ENCODE data around the gene OAS1. TPM values are rescaled to one million over a fixed set of nuclear protein-coding genes. Genes with fewer than 3 reads are reported as not detected.
"Not testable (repeated sequence)": the region's sequence is repeated elsewhere in the genome, so short reads cannot be mapped to it uniquely, and the experiment has no call there.

Gene OAS1
- total and polyA plus RNA-seq, 4 donors, result 3.8 to 26.0 (median 22.9) TPM

DNA sequence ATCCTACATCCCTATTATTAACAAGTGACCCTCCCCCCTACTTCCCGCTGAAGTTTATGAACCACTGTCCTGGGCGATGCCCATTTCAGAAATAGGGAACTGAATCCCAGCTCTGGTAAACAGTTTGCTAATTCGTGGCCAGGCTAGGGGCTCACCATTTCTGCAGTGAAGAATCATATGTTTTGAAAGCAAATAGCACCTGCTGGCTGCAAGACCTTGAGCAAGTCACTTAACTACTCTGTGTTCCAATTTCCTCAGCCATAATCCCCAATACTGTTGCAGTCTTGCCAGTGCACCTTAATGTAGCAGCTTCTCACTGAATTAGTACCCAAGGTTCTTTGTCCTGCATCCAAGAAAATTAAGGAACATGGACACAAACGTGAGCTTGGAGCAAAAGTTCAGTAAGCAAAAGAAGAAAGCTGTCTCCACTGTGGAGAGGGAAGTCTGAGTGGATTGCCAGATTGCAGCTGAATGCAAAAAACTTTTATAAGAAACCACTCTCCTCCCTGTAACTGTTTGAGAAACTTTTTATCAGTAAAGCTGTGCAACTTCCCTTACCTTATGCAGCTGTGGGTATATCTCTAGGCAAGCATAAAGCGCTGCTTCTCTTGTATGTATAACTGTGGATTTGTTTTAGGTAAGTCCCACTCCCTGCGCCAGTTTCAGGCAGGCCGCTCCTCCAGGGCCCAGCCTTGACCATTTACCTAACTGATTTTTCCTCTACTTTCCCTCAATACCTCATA, 824 bp downstream of the OAS1 start:
- WGBS, 2 donors, result 77 to 82% methylated on average over 7 of the region's 7 CpGs
- H3K9me3 ChIP-seq (ENCODE audit: control insufficient read depth, low read length), result no peaks in the 10 kb centered on the region
- no peaks in the 10 kb centered on the region for H3K27me3 ChIP-seq (ENCODE audit: control insufficient read depth in 1 of 2, insufficient read depth in 2 of 2, low read length in 1 of 2)
- no peaks in the 10 kb centered on the region for H3K36me3 ChIP-seq (ENCODE audit: control insufficient read depth in 1 of 2, insufficient read depth in 2 of 2, low read length in 1 of 2)
- H3K4me1 ChIP-seq (ENCODE audit: control insufficient read depth in 1 of 2, insufficient read depth in 2 of 2, low read length in 2 of 2), result peaks cover 3 to 4% of the 10 kb centered on the region in 2 donors
- no peak overlapping the region for H3K27ac ChIP-seq (ENCODE audit: low read depth in 1 of 2, low read length in 2 of 2)
- ATAC-seq (ENCODE audit: low FRiP score) (no peak), DNase-seq (peak in 1 of 2 donors; percentile 57)
- intact Hi-C loops (cut with DNase I), result no loop called here
- H3K4me3 ChIP-seq (ENCODE audit: low read length in 2 of 2), result no peak overlapping the region

GRCh38 chr12:112908548-112908947, 1.8 kb downstream of the OAS1 start:
- no peak overlapping the region for H3K27ac ChIP-seq (ENCODE audit: low read depth in 1 of 2, low read length in 2 of 2)
- H3K4me1 ChIP-seq (ENCODE audit: control insufficient read depth in 1 of 2, insufficient read depth in 2 of 2, low read length in 2 of 2), result peaks cover 3 to 4% of the 10 kb centered on the region in 2 donors
- intact Hi-C loops (cut with DNase I), result no loop called here

DNA sequence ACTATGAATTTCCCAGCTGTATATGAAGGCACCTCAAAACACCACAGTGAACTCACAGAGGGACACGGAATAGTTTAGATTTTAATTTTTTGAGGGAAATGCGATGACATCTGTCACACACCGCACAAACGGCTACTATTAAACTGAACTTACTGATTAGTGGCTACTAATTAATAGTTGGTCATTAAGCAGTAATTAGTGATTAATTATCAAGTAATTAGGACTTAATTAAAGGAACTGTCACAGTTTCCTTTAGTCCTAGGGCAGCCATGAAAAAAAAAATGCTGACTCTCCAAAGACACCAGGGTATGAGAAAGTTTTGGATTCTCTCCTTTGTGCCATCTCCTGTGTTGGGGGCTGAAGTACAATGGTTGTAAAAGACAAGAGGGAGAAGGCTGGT, 2.9 kb downstream of the OAS1 start:
- peaks cover 3 to 4% of the 10 kb centered on the region in 2 donors for H3K4me1 ChIP-seq (ENCODE audit: control insufficient read depth in 1 of 2, insufficient read depth in 2 of 2, low read length in 2 of 2)
- WGBS, 2 donors, result 96 to 97% methylated on average over 4 of the region's 4 CpGs
- H3K27ac ChIP-seq (ENCODE audit: low read depth in 1 of 2, low read length in 2 of 2), result no peak overlapping the region
- intact Hi-C loops (cut with DNase I), result no loop called here
- no peaks in the 10 kb centered on the region for H3K27me3 ChIP-seq (ENCODE audit: control insufficient read depth in 1 of 2, insufficient read depth in 2 of 2, low read length in 1 of 2)
- no peaks in the 10 kb centered on the region for H3K36me3 ChIP-seq (ENCODE audit: control insufficient read depth in 1 of 2, insufficient read depth in 2 of 2, low read length in 1 of 2)
- H3K4me3 ChIP-seq (ENCODE audit: low read length in 2 of 2), result no peak overlapping the region
- no peak for ATAC-seq (ENCODE audit: low FRiP score)
- no peak for DNase-seq
- H3K9me3 ChIP-seq (ENCODE audit: control insufficient read depth, low read length), result no peaks in the 10 kb centered on the region

More at GRCh38 chr12:112908548-112908947, 1.8 kb downstream of the OAS1 start:
- DNase-seq, result no peak
- Histone ChIP-seq H3K27me3 (ENCODE audit: control insufficient read depth in 1 of 2, insufficient read depth in 2 of 2, low read length in 1 of 2) (no peaks in the 10 kb centered on the region), H3K9me3 (ENCODE audit: control insufficient read depth, low read length) (no peaks in the 10 kb centered on the region), H3K4me3 (ENCODE audit: low read length in 2 of 2) (no peak overlapping the region), H3K36me3 (ENCODE audit: control insufficient read depth in 1 of 2, insufficient read depth in 2 of 2, low read length in 1 of 2) (no peaks in the 10 kb centered on the region)
- WGBS, 2 donors, result 56 to 73% methylated on average over 12 of the region's 12 CpGs
- no peak for ATAC-seq (ENCODE audit: low FRiP score)

DNA sequence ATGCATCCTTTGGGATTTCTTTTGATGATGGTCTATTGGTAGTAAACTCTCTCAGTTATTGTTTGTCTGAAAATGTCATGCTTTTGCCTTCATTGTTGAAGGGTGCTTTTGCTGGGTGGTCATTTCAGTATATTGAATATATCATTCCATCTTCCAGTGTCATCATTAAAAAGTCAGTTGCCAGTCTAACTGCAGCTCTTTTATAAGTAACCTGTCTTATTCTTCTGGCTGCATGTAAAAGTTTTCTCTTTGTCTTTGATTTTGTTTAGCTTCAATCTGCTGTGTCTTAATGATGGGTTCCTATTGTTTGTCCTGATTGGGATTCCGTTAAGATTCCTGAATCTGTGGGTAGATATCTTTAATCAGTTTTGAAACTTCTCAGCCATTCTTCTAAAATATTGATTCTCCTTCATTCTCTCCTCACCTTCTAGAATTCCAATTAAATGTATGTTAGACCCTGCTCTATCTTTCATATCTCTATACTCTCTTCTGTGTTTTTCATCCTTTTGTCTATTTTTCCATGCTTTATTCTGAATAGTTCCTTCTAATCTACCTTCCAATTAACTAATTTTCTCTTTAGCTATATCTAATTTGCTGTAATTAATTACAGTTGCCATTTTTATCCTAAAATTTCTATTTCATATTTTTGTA, 6.4 kb downstream of the OAS1 start:
- Histone ChIP-seq H3K27me3 (ENCODE audit: control insufficient read depth in 1 of 2, insufficient read depth in 2 of 2, low read length in 1 of 2) (no peaks in the 10 kb centered on the region), H3K9me3 (ENCODE audit: control insufficient read depth, low read length) (no peaks in the 10 kb centered on the region), H3K36me3 (ENCODE audit: control insufficient read depth in 1 of 2, insufficient read depth in 2 of 2, low read length in 1 of 2) (no peaks in the 10 kb centered on the region), H3K4me3 (ENCODE audit: low read length in 2 of 2) (no peak overlapping the region), H3K27ac (ENCODE audit: low read depth in 1 of 2, low read length in 2 of 2) (no peak overlapping the region), H3K4me1 (ENCODE audit: control insufficient read depth in 1 of 2, insufficient read depth in 2 of 2, low read length in 2 of 2) (no peaks in the 10 kb centered on the region)
- no peak for DNase-seq
- intact Hi-C loops (cut with DNase I), result no loop called here
- ATAC-seq (ENCODE audit: low FRiP score), result no peak
- 93 to 97% methylated on average over 1 of the region's 1 CpG for WGBS, 2 donors

DNA sequence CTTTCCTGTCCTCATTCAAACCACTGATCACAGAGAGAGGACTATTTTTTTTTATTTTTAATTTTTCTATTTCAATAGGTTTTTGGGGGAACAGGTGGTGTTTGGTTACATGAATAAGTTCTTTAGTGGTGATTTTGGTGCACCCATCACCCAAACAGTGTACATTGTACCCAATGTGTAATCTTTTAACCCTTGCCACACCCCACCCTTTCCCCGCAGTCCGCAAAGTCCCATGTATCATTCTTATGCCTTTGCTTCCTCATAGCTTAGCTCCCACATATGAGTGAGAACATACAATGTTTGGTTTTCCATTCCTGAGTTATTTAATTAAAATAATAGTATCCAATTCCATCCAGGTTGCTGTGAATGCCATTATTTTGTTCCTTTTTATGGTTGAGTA, 7.1 kb downstream of the OAS1 start:
- DNase-seq; H3K4me3 ChIP-seq (ENCODE audit: low read length in 2 of 2); H3K27ac ChIP-seq (ENCODE audit: low read depth in 1 of 2, low read length in 2 of 2); intact Hi-C loops (cut with DNase I); H3K27me3 ChIP-seq (ENCODE audit: control insufficient read depth in 1 of 2, insufficient read depth in 2 of 2, low read length in 1 of 2); H3K4me1 ChIP-seq (ENCODE audit: control insufficient read depth in 1 of 2, insufficient read depth in 2 of 2, low read length in 2 of 2); ATAC-seq (ENCODE audit: low FRiP score); H3K9me3 ChIP-seq (ENCODE audit: control insufficient read depth, low read length); H3K36me3 ChIP-seq (ENCODE audit: control insufficient read depth in 1 of 2, insufficient read depth in 2 of 2, low read length in 1 of 2): not testable (repeated sequence)
- 98% methylated on average over 2 of the region's 2 CpGs for WGBS, 2 donors

DNA sequence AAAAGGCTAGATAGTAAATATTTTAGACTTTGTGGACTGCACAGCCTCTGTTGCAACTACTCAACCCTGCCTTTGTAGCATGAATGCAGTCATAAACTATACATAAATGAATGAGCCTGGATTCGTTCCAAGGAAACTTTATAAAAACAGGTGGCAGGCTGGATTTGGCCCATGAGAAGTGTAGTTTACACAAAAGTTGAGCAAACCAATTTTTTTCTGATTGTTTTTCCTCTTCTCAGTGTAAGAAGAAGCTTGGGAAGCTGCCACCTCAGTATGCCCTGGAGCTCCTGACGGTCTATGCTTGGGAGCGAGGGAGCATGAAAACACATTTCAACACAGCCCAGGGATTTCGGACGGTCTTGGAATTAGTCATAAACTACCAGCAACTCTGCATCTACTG, 9.5 kb downstream of the OAS1 start:
- peaks cover 2% of the 10 kb centered on the region for H3K9me3 ChIP-seq (ENCODE audit: control insufficient read depth, low read length)
- intact Hi-C loops (cut with DNase I), result no loop called here
- ATAC-seq (ENCODE audit: low FRiP score), result no peak

DNA sequence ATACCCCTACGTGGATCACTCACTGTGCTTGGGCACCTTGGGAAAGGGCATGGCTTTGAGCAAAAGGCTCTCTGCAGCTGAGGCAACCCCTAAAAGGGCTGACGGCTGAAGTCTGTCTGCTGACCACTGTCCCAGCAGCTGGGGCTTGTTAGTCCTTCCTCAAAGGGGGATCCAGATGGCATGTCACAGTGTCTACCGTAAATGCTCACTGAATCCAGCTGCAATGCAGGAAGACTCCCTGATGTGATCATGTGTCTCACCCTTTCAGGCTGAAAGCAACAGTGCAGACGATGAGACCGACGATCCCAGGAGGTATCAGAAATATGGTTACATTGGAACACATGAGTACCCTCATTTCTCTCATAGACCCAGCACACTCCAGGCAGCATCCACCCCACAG, 12.4 kb downstream of the OAS1 start:
- 82 to 83% methylated on average over 6 of the region's 6 CpGs for WGBS, 2 donors
- peaks cover 2% of the 10 kb centered on the region for H3K9me3 ChIP-seq (ENCODE audit: control insufficient read depth, low read length)
- intact Hi-C loops (cut with DNase I), result no loop called here

More for the DNA sequence above, 9.5 kb downstream of the OAS1 start:
- no peak for DNase-seq
- Histone ChIP-seq H3K36me3 (ENCODE audit: control insufficient read depth in 1 of 2, insufficient read depth in 2 of 2, low read length in 1 of 2) (peaks cover 0 to 2% of the 10 kb centered on the region in 2 donors), H3K4me1 (ENCODE audit: control insufficient read depth in 1 of 2, insufficient read depth in 2 of 2, low read length in 2 of 2) (no peaks in the 10 kb centered on the region), H3K4me3 (ENCODE audit: low read length in 2 of 2) (no peak overlapping the region), H3K27me3 (ENCODE audit: control insufficient read depth in 1 of 2, insufficient read depth in 2 of 2, low read length in 1 of 2) (no peaks in the 10 kb centered on the region), H3K27ac (ENCODE audit: low read depth in 1 of 2, low read length in 2 of 2) (no peak overlapping the region)
- 77 to 81% methylated on average over 5 of the region's 5 CpGs for WGBS, 2 donors

DNA sequence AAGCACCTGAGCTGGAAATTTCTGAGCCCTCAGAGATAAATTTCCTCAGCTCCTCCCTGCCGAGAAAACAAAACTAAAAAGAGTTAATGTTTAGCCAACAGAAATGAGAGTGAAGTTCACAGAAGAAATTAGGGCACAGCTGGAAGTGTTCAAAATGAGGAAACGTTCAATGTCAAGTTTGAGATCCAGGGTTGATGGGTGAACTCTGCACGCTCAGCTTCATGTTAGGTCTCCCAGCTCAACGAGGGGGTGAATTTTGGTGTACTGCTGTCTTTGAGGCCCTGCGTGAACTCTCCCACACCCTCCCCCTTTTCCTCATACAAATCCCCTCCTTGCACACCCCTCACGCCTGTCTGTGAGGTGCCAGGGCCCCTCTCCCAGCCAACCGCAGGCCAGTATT, 18.2 kb downstream of the OAS1 start:
- no peak overlapping the region for H3K27ac ChIP-seq (ENCODE audit: low read depth in 1 of 2, low read length in 2 of 2)
- H3K9me3 ChIP-seq (ENCODE audit: control insufficient read depth, low read length), result no peaks in the 10 kb centered on the region
- H3K4me3 ChIP-seq (ENCODE audit: low read length in 2 of 2), result no peak overlapping the region
- H3K27me3 ChIP-seq (ENCODE audit: control insufficient read depth in 1 of 2, insufficient read depth in 2 of 2, low read length in 1 of 2), result no peaks in the 10 kb centered on the region
- no peaks in the 10 kb centered on the region for H3K4me1 ChIP-seq (ENCODE audit: control insufficient read depth in 1 of 2, insufficient read depth in 2 of 2, low read length in 2 of 2)
- H3K36me3 ChIP-seq (ENCODE audit: control insufficient read depth in 1 of 2, insufficient read depth in 2 of 2, low read length in 1 of 2), result no peaks in the 10 kb centered on the region
- DNase-seq, result no peak
- intact Hi-C loops (cut with DNase I), result no loop called here
- 35 to 39% methylated on average over 7 of the region's 7 CpGs for WGBS, 2 donors
- no peak for ATAC-seq (ENCODE audit: low FRiP score)

More for the DNA sequence above, 12.4 kb downstream of the OAS1 start:
- DNase-seq (no peak), ATAC-seq (ENCODE audit: low FRiP score) (no peak)
- Histone ChIP-seq H3K36me3 (ENCODE audit: control insufficient read depth in 1 of 2, insufficient read depth in 2 of 2, low read length in 1 of 2) (peaks cover 0 to 2% of the 10 kb centered on the region in 2 donors), H3K27ac (ENCODE audit: low read depth in 1 of 2, low read length in 2 of 2) (no peak overlapping the region), H3K4me3 (ENCODE audit: low read length in 2 of 2) (no peak overlapping the region), H3K4me1 (ENCODE audit: control insufficient read depth in 1 of 2, insufficient read depth in 2 of 2, low read length in 2 of 2) (no peaks in the 10 kb centered on the region), H3K27me3 (ENCODE audit: control insufficient read depth in 1 of 2, insufficient read depth in 2 of 2, low read length in 1 of 2) (no peaks in the 10 kb centered on the region)
